ENCODE measurements around the gene FITM1.

DNA sequence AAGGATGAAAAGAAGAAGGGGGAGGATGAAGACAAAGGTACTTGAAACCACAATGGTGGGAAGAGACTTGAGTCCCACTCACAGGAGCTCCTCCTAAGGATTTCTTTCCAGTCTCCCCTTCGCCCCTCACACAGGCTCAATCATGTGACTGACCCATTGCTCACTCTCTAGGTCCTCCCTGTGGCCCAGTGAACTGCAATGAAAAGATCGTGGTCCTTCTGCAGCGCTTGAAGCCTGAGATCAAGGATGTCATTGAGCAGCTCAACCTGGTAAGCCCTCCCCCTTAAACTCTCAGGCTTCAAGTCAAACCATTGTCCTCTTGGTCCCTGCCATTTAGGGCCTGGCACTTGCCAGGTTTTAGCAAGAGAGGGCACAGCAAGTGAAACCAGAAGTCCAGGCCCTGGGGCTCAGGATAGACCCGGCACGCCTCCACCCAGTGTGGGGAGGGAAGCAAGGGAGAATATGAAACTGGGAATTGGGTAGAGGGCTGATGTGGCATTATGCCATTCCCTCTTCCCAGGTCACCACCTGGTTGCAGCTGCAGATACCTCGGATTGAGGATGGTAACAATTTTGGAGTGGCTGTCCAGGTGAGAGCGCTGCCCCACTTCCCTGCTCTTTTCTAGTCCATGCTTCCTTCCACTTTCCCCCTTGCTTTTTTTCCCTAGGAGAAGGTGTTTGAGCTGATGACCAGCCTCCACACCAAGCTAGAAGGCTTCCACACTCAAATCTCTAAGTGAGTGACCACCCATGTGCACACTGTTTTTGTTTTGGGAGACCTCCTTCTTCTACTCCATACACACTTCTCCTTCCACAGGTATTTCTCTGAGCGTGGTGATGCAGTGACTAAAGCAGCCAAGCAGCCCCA lies 7.3 kb downstream of the FITM1 start:
- TF ChIP-seq, protein P1, sequence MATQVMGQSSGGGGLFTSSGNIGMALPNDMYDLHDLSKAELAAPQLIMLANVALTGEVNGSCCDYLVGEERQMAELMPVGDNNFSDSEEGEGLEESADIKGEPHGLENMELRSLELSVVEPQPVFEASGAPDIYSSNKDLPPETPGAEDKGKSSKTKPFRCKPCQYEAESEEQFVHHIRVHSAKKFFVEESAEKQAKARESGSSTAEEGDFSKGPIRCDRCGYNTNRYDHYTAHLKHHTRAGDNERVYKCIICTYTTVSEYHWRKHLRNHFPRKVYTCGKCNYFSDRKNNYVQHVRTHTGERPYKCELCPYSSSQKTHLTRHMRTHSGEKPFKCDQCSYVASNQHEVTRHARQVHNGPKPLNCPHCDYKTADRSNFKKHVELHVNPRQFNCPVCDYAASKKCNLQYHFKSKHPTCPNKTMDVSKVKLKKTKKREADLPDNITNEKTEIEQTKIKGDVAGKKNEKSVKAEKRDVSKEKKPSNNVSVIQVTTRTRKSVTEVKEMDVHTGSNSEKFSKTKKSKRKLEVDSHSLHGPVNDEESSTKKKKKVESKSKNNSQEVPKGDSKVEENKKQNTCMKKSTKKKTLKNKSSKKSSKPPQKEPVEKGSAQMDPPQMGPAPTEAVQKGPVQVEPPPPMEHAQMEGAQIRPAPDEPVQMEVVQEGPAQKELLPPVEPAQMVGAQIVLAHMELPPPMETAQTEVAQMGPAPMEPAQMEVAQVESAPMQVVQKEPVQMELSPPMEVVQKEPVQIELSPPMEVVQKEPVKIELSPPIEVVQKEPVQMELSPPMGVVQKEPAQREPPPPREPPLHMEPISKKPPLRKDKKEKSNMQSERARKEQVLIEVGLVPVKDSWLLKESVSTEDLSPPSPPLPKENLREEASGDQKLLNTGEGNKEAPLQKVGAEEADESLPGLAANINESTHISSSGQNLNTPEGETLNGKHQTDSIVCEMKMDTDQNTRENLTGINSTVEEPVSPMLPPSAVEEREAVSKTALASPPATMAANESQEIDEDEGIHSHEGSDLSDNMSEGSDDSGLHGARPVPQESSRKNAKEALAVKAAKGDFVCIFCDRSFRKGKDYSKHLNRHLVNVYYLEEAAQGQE (IDR thresholded peaks at IDR 0.05; ENCODE audit: low read depth), result no peak
- TF ChIP-seq TAF1 (IDR thresholded peaks at IDR 0.05; ENCODE audit: low read depth), result no peak
- TF ChIP-seq RAD21 (IDR thresholded peaks at IDR 0.05; ENCODE audit: low read depth), result no peak
- TF ChIP-seq TEAD4 (IDR thresholded peaks at IDR 0.05), result no peak
- no peak for TF ChIP-seq EGR1 (IDR thresholded peaks at IDR 0.05)
- no peak for TF ChIP-seq EP300 (IDR thresholded peaks at IDR 0.05; ENCODE audit: borderline replicate concordance)
- no peak for TF ChIP-seq YY1 (IDR thresholded peaks at IDR 0.05; ENCODE audit: low read depth)
- TF ChIP-seq, protein P2, sequence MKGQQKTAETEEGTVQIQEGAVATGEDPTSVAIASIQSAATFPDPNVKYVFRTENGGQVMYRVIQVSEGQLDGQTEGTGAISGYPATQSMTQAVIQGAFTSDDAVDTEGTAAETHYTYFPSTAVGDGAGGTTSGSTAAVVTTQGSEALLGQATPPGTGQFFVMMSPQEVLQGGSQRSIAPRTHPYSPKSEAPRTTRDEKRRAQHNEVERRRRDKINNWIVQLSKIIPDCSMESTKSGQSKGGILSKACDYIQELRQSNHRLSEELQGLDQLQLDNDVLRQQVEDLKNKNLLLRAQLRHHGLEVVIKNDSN (IDR thresholded peaks at IDR 0.05), result no peak
- no peak for TF ChIP-seq CEBPB (IDR thresholded peaks at IDR 0.05)
- no peak for TF ChIP-seq ZBTB7A (IDR thresholded peaks at IDR 0.05; ENCODE audit: low read depth)
- TF ChIP-seq, protein P3, sequence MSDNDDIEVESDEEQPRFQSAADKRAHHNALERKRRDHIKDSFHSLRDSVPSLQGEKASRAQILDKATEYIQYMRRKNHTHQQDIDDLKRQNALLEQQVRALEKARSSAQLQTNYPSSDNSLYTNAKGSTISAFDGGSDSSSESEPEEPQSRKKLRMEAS (IDR thresholded peaks at IDR 0.05), result no peak
- no peak for TF ChIP-seq CREB1 (IDR thresholded peaks at IDR 0.05; ENCODE audit: low read depth)
- TF ChIP-seq TCF12 (IDR thresholded peaks at IDR 0.05; ENCODE audit: low read depth), result no peak
- TF ChIP-seq FOXM1 (IDR thresholded peaks at IDR 0.05; ENCODE audit: borderline replicate concordance, low read depth), result no peak

Measured in Ishikawa (cell line).